ENCODE measurements around the gene UNC5A. TPM values are rescaled to one million over a fixed set of nuclear protein-coding genes. Genes with fewer than 3 reads are reported as not detected.

The UNC5A gene
- total RNA-seq, 1 experiment from 2014 or later = 0.13 TPM

GRCh38 chr5:176881816-176882566 lies 71.6 kb downstream of the UNC5A start:
- no peak overlapping the region for H3K4me3 ChIP-seq (ENCODE audit: low read depth in 2 of 2, low read length in 2 of 2)
- POLR2A ChIA-PET = no interaction called here
- H3K36me3 ChIP-seq (ENCODE audit: control insufficient read depth, insufficient read depth, low read length) = no peaks in the 10 kb centered on the region
- BruUV-seq (replicated peaks) = no TSS peak
- no peaks in the 10 kb centered on the region for H3K9me3 ChIP-seq (ENCODE audit: control insufficient read depth, insufficient read depth, low read depth, low read length)
- H3K4me1 ChIP-seq (ENCODE audit: control insufficient read depth, insufficient read depth, low read length) = no peaks in the 10 kb centered on the region
- ATAC-seq (no peak), DNase-seq (ENCODE audit: low read depth, low spot score) (no peak)
- TF ChIP-seq TCF7L2 (IDR thresholded peaks at IDR 0.05; ENCODE audit: low read depth, low read length) = no peak
- no peak for TF ChIP-seq SIN3A (IDR thresholded peaks at IDR 0.05; ENCODE audit: borderline replicate concordance, insufficient read depth, low read depth, low read length)
- no peak for TF ChIP-seq REST (IDR thresholded peaks at IDR 0.05; ENCODE audit: insufficient read depth in 1 of 2, low read depth in 2 of 2, low read length in 1 of 2)
- TF ChIP-seq CTCF (IDR thresholded peaks at IDR 0.05) = no peak
- TF ChIP-seq POLR2AphosphoS5 (IDR thresholded peaks at IDR 0.05; ENCODE audit: low read depth, low read length) = no peak
- in situ Hi-C loops (cut with HindIII; ENCODE audit: low pct_unique_long_range_greater_than_20kb, low sequenced_read_pairs) (no loop called here), intact Hi-C loops (cut with micrococcal nuclease; ENCODE audit: unreplicated experiment) (no loop called here)
- CTCF ChIA-PET = no interaction called here
- no peak overlapping the region for H3K27ac ChIP-seq (ENCODE audit: low read length)
- H3K27me3 ChIP-seq (ENCODE audit: control insufficient read depth, insufficient read depth, low read length) = no peaks in the 10 kb centered on the region

- Histone ChIP-seq H3K4me1 (ENCODE audit: control insufficient read depth, insufficient read depth, low read length) (no peaks in the 10 kb centered on the region), H3K27ac (ENCODE audit: low read length) (no peak overlapping the region), H3K36me3 (ENCODE audit: control insufficient read depth, insufficient read depth, low read length) (no peaks in the 10 kb centered on the region), H3K4me3 (ENCODE audit: low read depth in 2 of 2, low read length in 2 of 2) (no peak overlapping the region), H3K27me3 (ENCODE audit: control insufficient read depth, insufficient read depth, low read length) (no peaks in the 10 kb centered on the region), H3K9me3 (ENCODE audit: control insufficient read depth, insufficient read depth, low read depth, low read length) (no peaks in the 10 kb centered on the region)
- intact Hi-C loops (cut with micrococcal nuclease; ENCODE audit: unreplicated experiment) = no loop called here
- DNase-seq (ENCODE audit: low read depth, low spot score) = no peak
- no TSS peak for BruUV-seq (replicated peaks)
- in situ Hi-C loops (cut with HindIII; ENCODE audit: low pct_unique_long_range_greater_than_20kb, low sequenced_read_pairs) = no loop called here
- CTCF ChIA-PET = no interaction called here
- no peak for ATAC-seq
- TF ChIP-seq POLR2AphosphoS5 (IDR thresholded peaks at IDR 0.05; ENCODE audit: low read depth, low read length) = no peak
- no peak for TF ChIP-seq CTCF (IDR thresholded peaks at IDR 0.05)
- TF ChIP-seq SIN3A (IDR thresholded peaks at IDR 0.05; ENCODE audit: borderline replicate concordance, insufficient read depth, low read depth, low read length) = no peak
- TF ChIP-seq TCF7L2 (IDR thresholded peaks at IDR 0.05; ENCODE audit: low read depth, low read length) = no peak
- TF ChIP-seq REST (IDR thresholded peaks at IDR 0.05; ENCODE audit: insufficient read depth in 1 of 2, low read depth in 2 of 2, low read length in 1 of 2) = no peak
- POLR2A ChIA-PET = no interaction called here
Observed at GRCh38 chr5:176882567-176882903, 72.2 kb downstream of the UNC5A start.
